SK-N-SH treated with all-trans-retinoic acid at 6 μM for 48 hours (cell line): ENCODE measurements around the gene GID8.

Experiments used
- ARNTL ChIP-seq: fragments of 450-650 bp; formaldehyde crosslinking; IDR thresholded peaks from 2 replicates; pipeline ENCODE4 v1.5.0; 2020; ENCODE audit warnings: low read depth, mild to moderate bottlenecking, moderate library complexity, borderline replicate concordance
- BACH2 ChIP-seq: fragments of 250-450 bp; sonication (Bioruptor Pico); IDR thresholded peaks from 2 replicates; pipeline ENCODE4 v1.9.0; 2021; ENCODE audit warnings: mild to moderate bottlenecking, borderline replicate concordance
- CSDC2 ChIP-seq: fragments of 250-450 bp; sonication (Bioruptor Pico); IDR thresholded peaks from 2 replicates; pipeline ENCODE4 v1.5.0; 2020; ENCODE audit warnings: mild to moderate bottlenecking, moderate library complexity
- GLIS3 ChIP-seq: fragments of 250-450 bp; sonication (Bioruptor Pico); IDR thresholded peaks from 2 replicates; pipeline ENCODE4 v1.5.0; 2020; ENCODE audit warnings: mild to moderate bottlenecking, moderate library complexity
- ISL1 ChIP-seq: fragments of 250-450 bp; sonication (Bioruptor Pico); IDR thresholded peaks from 2 replicates; pipeline ENCODE4 v2.1.2; 2022; ENCODE audit warnings: mild to moderate bottlenecking, moderate library complexity
- RARB ChIP-seq: fragments of 250-450 bp; sonication (Bioruptor Pico); IDR thresholded peaks from 2 replicates; pipeline ENCODE4 v1.8.0; 2021; ENCODE audit warnings: mild to moderate bottlenecking, moderate library complexity
- ZFP3 ChIP-seq: fragments of 250-450 bp; sonication (Bioruptor Pico); IDR thresholded peaks from 2 replicates; pipeline ENCODE4 v1.5.0; 2020; ENCODE audit warnings: mild to moderate bottlenecking, moderate library complexity
- ZFP30 ChIP-seq: fragments of 450-650 bp; formaldehyde crosslinking; IDR thresholded peaks from 2 replicates; pipeline ENCODE4 v1.5.0; 2022; ENCODE audit warnings: mild to moderate bottlenecking, moderate library complexity
- ZNF8 ChIP-seq: fragments of 450-650 bp; formaldehyde crosslinking; IDR thresholded peaks from 2 replicates; pipeline ENCODE4 v1.5.0; 2020; ENCODE audit warnings: mild to moderate bottlenecking, moderate library complexity
- TF ChIP-seq, protein P1 (sequence below): fragments of 250-450 bp; sonication (Bioruptor Pico); IDR thresholded peaks from 2 replicates; pipeline ENCODE4 v1.8.0; 2021; ENCODE audit warnings: low read depth, mild to moderate bottlenecking, moderate library complexity, borderline replicate concordance
- TF ChIP-seq, protein P2 (sequence below): fragments of 250-450 bp; sonication (Bioruptor Pico); IDR thresholded peaks from 2 replicates; pipeline ENCODE4 v1.8.0; 2020; ENCODE audit warnings: mild to moderate bottlenecking, moderate library complexity, borderline replicate concordance
- TF ChIP-seq, protein P3 (sequence below): fragments of 250-450 bp; sonication (Bioruptor Pico); IDR thresholded peaks from 2 replicates; pipeline ENCODE4 v1.5.0; 2020; ENCODE audit warnings: mild to moderate bottlenecking, moderate library complexity

DNA sequence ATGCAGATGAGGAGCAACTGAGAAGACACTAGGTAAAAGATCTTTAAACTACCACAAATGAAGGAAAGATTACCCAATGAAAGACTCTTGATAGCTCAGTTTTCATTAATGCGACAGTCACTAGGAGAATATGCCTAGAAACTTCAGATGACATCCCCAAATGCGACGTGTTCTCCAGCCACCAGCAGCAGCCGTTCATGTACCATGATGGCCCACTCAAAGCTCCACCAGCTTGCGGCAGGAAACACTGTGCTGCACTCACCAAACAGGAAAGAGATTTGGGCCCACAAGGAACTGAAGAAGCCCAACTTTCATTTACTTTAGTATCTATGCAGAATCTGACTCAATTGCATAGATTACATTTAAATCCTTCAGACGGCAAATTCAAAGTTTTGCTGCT lies 19.1 kb upstream of the GID8 start:
- TF ChIP-seq ZNF8 (CRISPR knock-in tag): no peak
- TF ChIP-seq, protein P1, sequence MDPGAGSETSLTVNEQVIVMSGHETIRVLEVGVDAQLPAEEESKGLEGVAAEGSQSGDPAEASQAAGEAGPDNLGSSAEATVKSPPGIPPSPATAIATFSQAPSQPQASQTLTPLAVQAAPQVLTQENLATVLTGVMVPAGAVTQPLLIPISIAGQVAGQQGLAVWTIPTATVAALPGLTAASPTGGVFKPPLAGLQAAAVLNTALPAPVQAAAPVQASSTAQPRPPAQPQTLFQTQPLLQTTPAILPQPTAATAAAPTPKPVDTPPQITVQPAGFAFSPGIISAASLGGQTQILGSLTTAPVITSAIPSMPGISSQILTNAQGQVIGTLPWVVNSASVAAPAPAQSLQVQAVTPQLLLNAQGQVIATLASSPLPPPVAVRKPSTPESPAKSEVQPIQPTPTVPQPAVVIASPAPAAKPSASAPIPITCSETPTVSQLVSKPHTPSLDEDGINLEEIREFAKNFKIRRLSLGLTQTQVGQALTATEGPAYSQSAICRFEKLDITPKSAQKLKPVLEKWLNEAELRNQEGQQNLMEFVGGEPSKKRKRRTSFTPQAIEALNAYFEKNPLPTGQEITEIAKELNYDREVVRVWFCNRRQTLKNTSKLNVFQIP: no peak
- no peak for TF ChIP-seq ARNTL (CRISPR knock-in tag)
- TF ChIP-seq ZFP30 (CRISPR knock-in tag): no peak
- TF ChIP-seq GLIS3 (CRISPR knock-in tag): no peak
- TF ChIP-seq BACH2 (CRISPR knock-in tag): no peak
- TF ChIP-seq RARB: no peak
- no peak for TF ChIP-seq ZFP3 (CRISPR knock-in tag)
- TF ChIP-seq ISL1 (CRISPR knock-in tag): no peak
- TF ChIP-seq, protein P2, sequence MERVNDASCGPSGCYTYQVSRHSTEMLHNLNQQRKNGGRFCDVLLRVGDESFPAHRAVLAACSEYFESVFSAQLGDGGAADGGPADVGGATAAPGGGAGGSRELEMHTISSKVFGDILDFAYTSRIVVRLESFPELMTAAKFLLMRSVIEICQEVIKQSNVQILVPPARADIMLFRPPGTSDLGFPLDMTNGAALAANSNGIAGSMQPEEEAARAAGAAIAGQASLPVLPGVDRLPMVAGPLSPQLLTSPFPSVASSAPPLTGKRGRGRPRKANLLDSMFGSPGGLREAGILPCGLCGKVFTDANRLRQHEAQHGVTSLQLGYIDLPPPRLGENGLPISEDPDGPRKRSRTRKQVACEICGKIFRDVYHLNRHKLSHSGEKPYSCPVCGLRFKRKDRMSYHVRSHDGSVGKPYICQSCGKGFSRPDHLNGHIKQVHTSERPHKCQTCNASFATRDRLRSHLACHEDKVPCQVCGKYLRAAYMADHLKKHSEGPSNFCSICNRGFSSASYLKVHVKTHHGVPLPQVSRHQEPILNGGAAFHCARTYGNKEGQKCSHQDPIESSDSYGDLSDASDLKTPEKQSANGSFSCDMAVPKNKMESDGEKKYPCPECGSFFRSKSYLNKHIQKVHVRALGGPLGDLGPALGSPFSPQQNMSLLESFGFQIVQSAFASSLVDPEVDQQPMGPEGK (CRISPR knock-in tag): no peak
- TF ChIP-seq CSDC2 (CRISPR knock-in tag): no peak
- TF ChIP-seq, protein P3, sequence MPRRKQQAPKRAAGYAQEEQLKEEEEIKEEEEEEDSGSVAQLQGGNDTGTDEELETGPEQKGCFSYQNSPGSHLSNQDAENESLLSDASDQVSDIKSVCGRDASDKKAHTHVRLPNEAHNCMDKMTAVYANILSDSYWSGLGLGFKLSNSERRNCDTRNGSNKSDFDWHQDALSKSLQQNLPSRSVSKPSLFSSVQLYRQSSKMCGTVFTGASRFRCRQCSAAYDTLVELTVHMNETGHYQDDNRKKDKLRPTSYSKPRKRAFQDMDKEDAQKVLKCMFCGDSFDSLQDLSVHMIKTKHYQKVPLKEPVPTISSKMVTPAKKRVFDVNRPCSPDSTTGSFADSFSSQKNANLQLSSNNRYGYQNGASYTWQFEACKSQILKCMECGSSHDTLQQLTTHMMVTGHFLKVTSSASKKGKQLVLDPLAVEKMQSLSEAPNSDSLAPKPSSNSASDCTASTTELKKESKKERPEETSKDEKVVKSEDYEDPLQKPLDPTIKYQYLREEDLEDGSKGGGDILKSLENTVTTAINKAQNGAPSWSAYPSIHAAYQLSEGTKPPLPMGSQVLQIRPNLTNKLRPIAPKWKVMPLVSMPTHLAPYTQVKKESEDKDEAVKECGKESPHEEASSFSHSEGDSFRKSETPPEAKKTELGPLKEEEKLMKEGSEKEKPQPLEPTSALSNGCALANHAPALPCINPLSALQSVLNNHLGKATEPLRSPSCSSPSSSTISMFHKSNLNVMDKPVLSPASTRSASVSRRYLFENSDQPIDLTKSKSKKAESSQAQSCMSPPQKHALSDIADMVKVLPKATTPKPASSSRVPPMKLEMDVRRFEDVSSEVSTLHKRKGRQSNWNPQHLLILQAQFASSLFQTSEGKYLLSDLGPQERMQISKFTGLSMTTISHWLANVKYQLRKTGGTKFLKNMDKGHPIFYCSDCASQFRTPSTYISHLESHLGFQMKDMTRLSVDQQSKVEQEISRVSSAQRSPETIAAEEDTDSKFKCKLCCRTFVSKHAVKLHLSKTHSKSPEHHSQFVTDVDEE: no peak
